H1 (cell line): ENCODE data around the gene IL1RL1.

Experiments
- ATF2 ChIP-seq: IDR thresholded peaks from 2 replicates; pipeline ENCODE4 v1.6.1; 2012; ENCODE audit warnings: low read length, inconsistent platforms
- CBX5 ChIP-seq: fragments of 300-800, 300-1000 bp; sonication (generic); IDR thresholded peaks from 2 replicates; pipeline ENCODE4 v1.7.1; 2016; ENCODE audit warnings: antibody characterized with exemption, low read length, low read depth
- CTCF ChIP-seq, 3 experiments: IDR thresholded peaks; 1 replicate in 2 of 3; 2 replicates in 1 of 3; pipeline versions ENCODE4 v1.5.1 to v1.6.1; 2011; ENCODE audit warnings: low read length in 3 of 3, mild to moderate bottlenecking in 3 of 3, inconsistent platforms in 2 of 3, low read depth in 1 of 3, moderate library complexity in 1 of 3; ENCODE audit not compliant: insufficient read depth in 1 of 3; ENCODE audit errors: control extremely low read depth in 1 of 3
- KDM1A ChIP-seq: fragments of 200-600, 300-600 bp; sonication (generic); IDR thresholded peaks from 2 replicates; pipeline ENCODE4 v1.7.1; 2016; ENCODE audit warnings: mild to moderate bottlenecking, low read length, borderline replicate concordance
- NRF1 ChIP-seq: IDR thresholded peaks from 2 replicates; pipeline ENCODE4 v1.6.1; 2011; ENCODE audit warnings: mild to moderate bottlenecking, low read depth, low read length, improper control_type of control experiment
- POLR2A ChIP-seq, 2 experiments: IDR thresholded peaks; 1 replicate in 1 of 2; 2 replicates in 1 of 2; pipeline ENCODE4 v1.6.1; 2011; ENCODE audit warnings: low read depth in 2 of 2, low read length in 2 of 2, mild to moderate bottlenecking in 2 of 2; ENCODE audit errors: control extremely low read depth in 1 of 2
- POLR2AphosphoS5 ChIP-seq: IDR thresholded peaks from 2 replicates; pipeline ENCODE4 v1.6.1; 2011; ENCODE audit warnings: low read depth, low read length
- RAD21 ChIP-seq, 2 experiments: IDR thresholded peaks in 1 of 2; conservative IDR thresholded peaks in 1 of 2; 2 replicates each; pipeline ENCODE4 v1.6.1; 2011; ENCODE audit warnings: low read depth in 2 of 2, low read length in 2 of 2, improper control_type of control experiment in 1 of 2, inconsistent platforms in 1 of 2, mild to moderate bottlenecking in 1 of 2, moderate library complexity in 1 of 2
- RFX5 ChIP-seq: IDR thresholded peaks from 2 replicates; pipeline ENCODE4 v1.6.1; 2011; ENCODE audit warnings: low read depth, low read length, improper control_type of control experiment, borderline replicate concordance
- RNF2 ChIP-seq: fragments of 200-900, 300-1000 bp; sonication (generic); IDR thresholded peaks from 2 replicates; pipeline ENCODE4 v1.7.1; 2016; ENCODE audit warnings: borderline replicate concordance, low read depth, mild to moderate bottlenecking, antibody characterized with exemption, low read length; ENCODE audit not compliant: poor library complexity, severe bottlenecking; ENCODE audit errors: missing control alignments

GRCh38 chr2:102396012-102396411 lies 84.6 kb downstream of the IL1RL1 start:
- no peak for TF ChIP-seq POLR2A (IDR thresholded peaks at IDR 0.05; ENCODE audit: control extremely low read depth in 1 of 2, low read depth in 2 of 2, low read length in 2 of 2)
- no peak for TF ChIP-seq POLR2AphosphoS5
- no peak for TF ChIP-seq RFX5
- TF ChIP-seq CBX5 = no peak
- TF ChIP-seq CTCF (IDR thresholded peaks at IDR 0.05; ENCODE audit: control extremely low read depth in 1 of 3, insufficient read depth in 1 of 3, low read depth in 1 of 3, low read length in 3 of 3) = no peak
- TF ChIP-seq ATF2 = no peak
- no peak for TF ChIP-seq RNF2
- no peak for TF ChIP-seq KDM1A
- TF ChIP-seq RAD21 (IDR thresholded peaks at IDR 0.05 in 1 of 2, conservative IDR thresholded peaks at IDR 0.05 in 1 of 2; ENCODE audit: low read depth in 2 of 2, low read length in 2 of 2) = no peak
- TF ChIP-seq NRF1 = no peak
